ENCODE measurements around the gene EI24. TPM values are rescaled to one million over a fixed set of nuclear protein-coding genes. Genes with fewer than 3 reads are reported as not detected.

EI24 gene
- total RNA-seq, 4 donors from 2014 or later = 62.2 to 86.0 (median 83.0) TPM

GRCh38 chr11:125625630-125626287 is 56.5 kb downstream of the EI24 start:
- peaks cover 3 to 37% (median 7%) of the 10 kb centered on the region in 3 donors for H3K4me1 ChIP-seq

GRCh38 chr11:125626288-125626950 is 57.1 kb downstream of the EI24 start:
- Histone ChIP-seq H3K36me3 (peaks cover 0 to 8% of the 10 kb centered on the region in 2 donors), H3K9me3 (no peaks in the 10 kb centered on the region), H3K27me3 (no peaks in the 10 kb centered on the region), H3K27ac (peak overlapping the region in 3 of 4 donors; percentile 95 to 96 (median 95)), H3K4me3 (peak overlapping the region; percentile 44 to 75), H3K4me1 (peaks cover 3 to 37% (median 7%) of the 10 kb centered on the region in 3 donors)
- TF ChIP-seq CTCF (IDR thresholded peaks at IDR 0.05) = no peak
- TF ChIP-seq EP300 (IDR thresholded peaks at IDR 0.05) = no peak
- no peak for TF ChIP-seq POLR2A (IDR thresholded peaks at IDR 0.05)
- TF ChIP-seq POLR2AphosphoS5 (IDR thresholded peaks at IDR 0.05) = no peak
- 0 to 1% methylated on average over 7 to 9 of the region's 18 CpGs for WGBS, 2 donors (ENCODE audit: low coverage in 1 of 2)
- ATAC-seq = no peak

More at GRCh38 chr11:125625630-125626287, 56.5 kb downstream of the EI24 start:
- peak; percentile 94 for ATAC-seq
- Histone ChIP-seq H3K4me3 (peak overlapping the region; percentile 44 to 75), H3K27ac (peak overlapping the region; percentile 64 to 96 (median 95)), H3K9me3 (no peaks in the 10 kb centered on the region), H3K27me3 (no peaks in the 10 kb centered on the region), H3K36me3 (peaks cover 0 to 15% of the 10 kb centered on the region in 2 donors)
- no peak for TF ChIP-seq EP300 (IDR thresholded peaks at IDR 0.05)
- TF ChIP-seq CTCF (IDR thresholded peaks at IDR 0.05) = peak in 1 of 4 experiments; percentile 42
- peak; percentile 69 for TF ChIP-seq POLR2AphosphoS5 (IDR thresholded peaks at IDR 0.05)
- peak; percentile 46 to 51 for TF ChIP-seq POLR2A (IDR thresholded peaks at IDR 0.05)
- WGBS, 2 donors (ENCODE audit: low coverage in 1 of 2) = 0 to 2% methylated on average over 13 to 21 of the region's 51 CpGs

GRCh38 chr11:125627236-125627910 is 58.1 kb downstream of the EI24 start:
- no peaks in the 10 kb centered on the region for H3K27me3 ChIP-seq
- H3K36me3 ChIP-seq = no peaks in the 10 kb centered on the region
- TF ChIP-seq CTCF (IDR thresholded peaks at IDR 0.05) (no peak), EP300 (IDR thresholded peaks at IDR 0.05) (no peak), POLR2A (IDR thresholded peaks at IDR 0.05) (no peak), POLR2AphosphoS5 (IDR thresholded peaks at IDR 0.05) (no peak)
- H3K4me3 ChIP-seq = no peak overlapping the region
- no peaks in the 10 kb centered on the region for H3K9me3 ChIP-seq
- 64 to 79% methylated on average over 7 of the region's 7 CpGs for WGBS, 2 donors (ENCODE audit: low coverage in 1 of 2)
- H3K27ac ChIP-seq = no peak overlapping the region
- no peak for ATAC-seq
- H3K4me1 ChIP-seq = peaks cover 3 to 29% (median 7%) of the 10 kb centered on the region in 3 donors

Small RNA genes within 50 kb of the gene (small RNA-seq; reads per million reads assigned to genes)
- 0 reads per million in 4 donors for gene RNU6-1156P

Other genes starting within 250 kb of the EI24 start
- gene FEZ1, start 73.2 kb upstream of the EI24 start, total RNA-seq = 10 to 100 TPM; 37.6 to 96.6 (median 66.5) TPM
- gene STT3A, start 23.4 kb downstream of the EI24 start, total RNA-seq = 10 to 100 TPM; 58.2 to 71.4 (median 60.9) TPM
- 1 to 10 TPM in 3 of 4 donors, under 1 TPM in 1; 0.94 to 3.0 (median 2.2) TPM for gene CHEK1, start 55.7 kb downstream of the EI24 start, total RNA-seq
- not detected for gene ACRV1, start 111.4 kb downstream of the EI24 start, total RNA-seq
- under 1 TPM in 1 of 4 donors, not detected in 3; 0.27 TPM for gene PATE1, start 176.8 kb downstream of the EI24 start, total RNA-seq
- gene PATE2, start 209.4 kb downstream of the EI24 start, total RNA-seq = under 1 TPM in 1 of 4 donors, not detected in 3; 0.13 TPM
- not detected for gene PATE3, start 218.7 kb downstream of the EI24 start, total RNA-seq

Data from gastroesophageal sphincter (tissue), 4 donors.